Hepatic stellate cell (primary cell): ENCODE results near the gene DCAF15.
A peak's percentile ranks its signal among the peaks of the same experiment; 100 is the strongest.

Source experiments
- DNase-seq: peaks from one replicate; pipeline ENCODE4 v3.0.0; 2011; ENCODE audit warnings: low spot score

Gene DCAF15

DNA sequence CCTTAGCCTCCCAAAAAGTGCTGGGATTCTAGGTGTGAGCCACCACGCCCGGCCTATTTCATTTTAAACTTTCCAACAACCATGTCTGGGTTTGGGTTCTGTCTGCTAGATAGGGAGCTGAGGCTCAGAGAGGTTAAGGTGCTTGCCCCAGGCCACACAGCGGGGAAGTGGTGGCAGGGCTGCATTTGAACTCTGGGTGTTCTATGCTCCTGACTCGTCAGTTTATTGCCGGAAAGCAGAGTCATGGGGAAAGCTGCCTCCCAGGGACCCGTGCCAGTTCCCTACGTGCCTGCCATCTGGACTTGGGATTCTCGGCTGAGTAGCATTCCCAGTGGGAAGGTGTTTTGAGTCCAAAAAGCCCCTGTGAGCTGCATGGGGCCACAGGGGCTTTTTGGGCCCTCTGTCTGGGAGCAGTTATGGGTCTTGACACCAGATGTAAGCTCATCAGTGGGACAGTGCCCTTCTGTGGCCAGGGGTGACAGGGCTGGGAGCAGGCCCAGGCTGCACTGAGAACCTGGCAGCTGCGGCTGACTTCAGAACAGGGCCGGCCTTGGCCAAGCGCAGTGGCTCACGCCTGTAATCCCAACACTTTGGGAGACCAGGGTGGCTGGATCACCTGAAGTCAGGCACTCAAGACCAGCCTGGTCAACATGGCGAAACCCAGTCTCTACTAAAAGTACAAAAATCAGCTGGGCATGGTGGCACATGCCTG, 42.9 kb downstream of the DCAF15 start:
- DNase-seq: peak; percentile 2

DNA sequence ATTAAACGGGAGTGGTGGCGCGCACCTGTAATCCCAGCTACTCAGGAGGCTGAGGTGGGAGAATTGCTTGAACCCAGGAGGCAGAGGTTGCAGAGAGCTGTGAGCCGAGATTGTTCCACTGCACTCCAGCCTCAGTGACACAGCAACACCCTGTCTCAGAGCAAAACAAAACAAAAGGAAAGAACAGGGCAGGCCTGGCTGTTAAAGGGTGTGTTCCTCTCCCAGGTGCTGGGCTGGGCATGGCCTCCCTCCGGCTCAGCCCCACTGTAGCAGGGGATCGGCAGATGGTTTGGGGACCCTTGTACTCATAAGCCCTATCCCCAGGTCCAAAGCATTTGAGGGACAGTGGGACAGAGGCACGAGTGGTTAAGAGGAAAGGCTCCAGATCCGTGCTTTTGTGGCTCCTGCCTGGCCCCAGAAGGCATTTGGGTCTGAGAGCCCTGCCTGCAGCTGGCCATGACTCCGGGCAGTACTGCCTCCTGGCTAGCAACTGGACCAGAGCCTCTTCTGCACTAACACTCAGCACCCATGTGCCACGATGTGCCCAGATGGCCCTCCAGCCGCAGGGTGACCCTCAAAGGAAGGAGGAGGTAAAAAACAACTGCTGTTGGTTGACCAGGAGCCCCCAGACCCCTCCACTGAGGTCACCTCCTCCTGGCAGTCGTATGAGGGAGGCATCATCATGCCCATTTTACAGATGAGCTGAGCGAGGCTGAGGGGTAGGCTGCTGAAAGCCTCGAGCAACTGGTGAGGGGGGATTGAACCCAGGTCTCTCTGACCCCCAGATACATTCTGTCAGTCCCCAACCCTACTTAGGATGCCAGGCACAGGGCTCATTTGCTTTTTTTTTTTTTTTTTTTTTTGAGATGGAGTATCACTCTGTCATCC, 43.8 kb downstream of the DCAF15 start:
- peak; percentile 3 for DNase-seq

DNA sequence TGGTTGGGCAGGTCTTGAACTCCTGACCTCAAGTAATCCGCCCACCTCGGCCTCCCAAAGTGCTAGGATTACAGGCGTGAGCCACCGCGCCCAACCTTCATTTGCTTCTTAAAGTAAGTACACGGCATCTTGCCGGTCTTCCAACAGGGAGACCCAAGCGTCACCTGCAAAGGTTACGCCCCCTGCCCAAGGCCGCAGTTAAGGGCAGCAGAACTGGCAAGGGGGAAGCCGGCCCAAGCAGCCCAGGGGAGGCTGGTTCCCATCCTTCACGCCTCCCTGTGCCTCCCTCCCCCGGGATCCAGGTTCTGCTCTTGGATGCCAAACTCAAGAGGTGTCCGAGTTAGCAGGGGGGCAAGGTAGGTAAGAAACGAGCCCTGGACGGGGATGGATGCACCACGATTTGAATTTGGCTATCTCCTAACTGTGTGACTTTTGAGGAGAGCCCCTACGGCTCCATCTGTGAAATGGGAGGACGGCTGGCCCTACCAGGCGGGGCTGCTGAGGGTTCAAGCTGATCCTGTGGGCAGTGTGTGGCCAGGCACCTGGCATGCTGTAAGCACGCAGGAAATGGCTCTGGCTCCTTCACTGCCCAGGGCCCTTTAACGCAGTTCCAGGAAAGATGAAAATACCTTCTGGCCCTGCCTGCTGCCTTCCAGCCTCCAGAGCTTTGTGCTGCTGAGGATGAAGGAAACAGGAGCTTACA, 44.8 kb downstream of the DCAF15 start:
- DNase-seq: no peak

DNA sequence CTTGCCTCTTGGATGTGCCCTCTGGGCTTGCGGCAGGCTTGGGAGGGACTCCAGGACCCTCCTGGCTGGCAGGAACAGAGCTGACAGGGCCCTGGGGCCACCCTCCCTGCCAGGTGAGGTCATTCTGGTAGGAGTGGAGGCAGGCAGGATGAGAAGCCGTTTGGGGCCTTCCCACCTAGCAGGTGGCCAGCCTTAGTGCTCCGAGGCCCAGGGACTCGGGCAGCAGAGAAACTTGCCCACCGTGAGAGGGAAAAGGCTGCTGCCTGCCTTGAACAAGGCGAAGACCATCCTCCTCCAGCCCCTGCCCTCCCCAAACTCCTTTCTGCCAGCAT, 45.3 kb downstream of the DCAF15 start:
- no peak for DNase-seq

DNA sequence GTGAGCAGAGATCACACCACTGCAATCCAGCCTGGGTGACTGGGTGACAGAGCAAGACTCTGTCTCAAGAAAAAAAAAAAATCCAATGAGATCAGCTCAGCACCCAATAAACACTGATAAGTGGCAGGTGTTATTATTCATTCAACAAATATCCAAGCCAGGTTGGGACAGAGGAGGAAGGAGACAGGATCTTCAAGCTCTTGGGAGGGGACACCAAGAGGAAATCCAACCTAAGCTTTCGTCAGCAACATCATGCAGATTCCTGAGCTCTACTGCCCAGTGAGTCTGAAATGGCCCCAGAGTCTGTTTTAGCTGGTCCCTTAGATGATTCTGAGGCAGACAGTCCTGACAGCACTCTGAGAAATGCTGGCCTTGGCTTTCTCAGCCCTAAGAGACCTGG, 46.1 kb downstream of the DCAF15 start:
- no peak for DNase-seq

DNA sequence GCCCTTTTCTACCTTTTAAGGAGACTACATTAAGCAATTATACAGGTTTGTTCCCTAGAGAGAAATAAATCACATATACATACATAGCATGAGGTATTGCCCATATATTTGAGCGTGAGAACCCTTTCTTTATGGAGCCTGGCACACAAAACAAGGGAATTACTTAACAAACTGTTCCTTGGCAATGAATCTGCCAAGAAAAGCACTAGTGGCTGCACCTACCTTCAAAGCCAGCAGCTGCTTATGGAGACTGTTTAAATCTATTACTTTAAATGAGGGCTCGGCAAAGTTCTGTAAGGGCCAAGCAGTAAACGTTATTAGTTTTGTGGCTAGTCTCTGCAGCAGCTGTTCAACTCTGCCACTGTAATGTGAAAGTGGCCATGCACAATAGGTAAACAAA, 46.8 kb downstream of the DCAF15 start:
- no peak for DNase-seq

DNA sequence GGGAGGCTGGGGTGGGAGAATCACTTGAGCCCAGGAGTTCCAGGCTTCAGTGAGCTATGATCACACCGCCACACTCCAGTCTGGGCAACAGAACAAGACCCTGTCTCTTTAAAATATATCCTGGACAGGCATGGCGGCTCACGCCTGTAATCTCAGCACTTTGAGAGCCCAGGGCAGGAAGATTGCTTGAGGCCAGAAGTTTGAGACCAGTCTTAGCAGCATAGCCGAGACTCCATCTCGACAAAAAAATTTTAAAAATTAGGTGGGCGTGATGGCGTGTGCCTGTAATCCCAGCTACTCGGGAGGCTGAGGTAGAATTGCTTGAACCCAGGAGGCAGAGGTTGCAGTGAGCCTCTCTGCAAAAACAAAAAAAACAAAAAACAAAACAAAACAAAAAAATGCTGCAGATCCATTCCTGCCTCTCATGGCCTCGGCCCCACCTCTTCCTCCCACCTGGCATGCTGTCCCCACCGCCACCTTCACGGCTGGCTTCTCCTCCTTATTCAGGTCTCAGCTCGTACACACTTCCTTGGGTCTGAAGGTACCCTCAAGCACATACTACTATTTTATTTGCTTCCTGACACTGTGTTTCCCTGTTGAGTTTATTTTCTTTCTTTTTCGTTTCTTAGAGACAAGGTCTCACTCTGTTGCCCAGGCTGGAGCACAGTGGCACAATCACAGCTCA, 48.5 kb downstream of the DCAF15 start:
- DNase-seq: no peak

DNA sequence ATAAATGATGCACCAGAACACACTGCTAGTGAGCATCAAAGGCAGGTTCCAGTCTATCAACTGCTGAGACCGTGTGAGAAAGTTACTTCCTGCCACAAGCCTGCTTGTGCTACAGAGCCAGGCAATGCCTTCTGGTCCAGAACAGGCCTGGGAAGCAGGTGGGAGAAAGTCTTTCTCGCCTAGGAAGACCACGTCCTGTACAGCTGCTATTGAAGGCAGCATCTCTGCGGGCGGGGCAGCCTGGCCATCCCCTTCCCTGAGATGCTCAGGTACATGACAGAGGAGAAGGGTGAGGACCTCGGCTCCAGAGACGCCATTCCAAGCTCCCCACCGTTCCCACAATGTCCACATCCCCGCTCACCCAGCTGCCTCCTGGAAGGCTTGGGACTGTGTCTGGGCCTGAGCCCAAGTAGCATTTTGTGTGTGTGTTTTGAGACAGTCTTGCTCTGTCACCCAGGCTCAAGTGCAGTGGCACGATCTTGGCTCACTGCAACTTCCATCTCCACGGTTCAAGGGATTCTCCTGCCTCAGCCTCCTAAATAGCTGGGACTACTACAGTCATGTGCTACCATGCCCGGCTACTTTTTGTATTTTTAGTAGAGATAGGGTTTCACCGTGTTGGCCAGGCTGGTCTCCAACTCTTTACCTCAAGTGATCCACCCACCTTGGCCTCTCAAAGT, 50.4 kb downstream of the DCAF15 start:
- DNase-seq: no peak

DNA sequence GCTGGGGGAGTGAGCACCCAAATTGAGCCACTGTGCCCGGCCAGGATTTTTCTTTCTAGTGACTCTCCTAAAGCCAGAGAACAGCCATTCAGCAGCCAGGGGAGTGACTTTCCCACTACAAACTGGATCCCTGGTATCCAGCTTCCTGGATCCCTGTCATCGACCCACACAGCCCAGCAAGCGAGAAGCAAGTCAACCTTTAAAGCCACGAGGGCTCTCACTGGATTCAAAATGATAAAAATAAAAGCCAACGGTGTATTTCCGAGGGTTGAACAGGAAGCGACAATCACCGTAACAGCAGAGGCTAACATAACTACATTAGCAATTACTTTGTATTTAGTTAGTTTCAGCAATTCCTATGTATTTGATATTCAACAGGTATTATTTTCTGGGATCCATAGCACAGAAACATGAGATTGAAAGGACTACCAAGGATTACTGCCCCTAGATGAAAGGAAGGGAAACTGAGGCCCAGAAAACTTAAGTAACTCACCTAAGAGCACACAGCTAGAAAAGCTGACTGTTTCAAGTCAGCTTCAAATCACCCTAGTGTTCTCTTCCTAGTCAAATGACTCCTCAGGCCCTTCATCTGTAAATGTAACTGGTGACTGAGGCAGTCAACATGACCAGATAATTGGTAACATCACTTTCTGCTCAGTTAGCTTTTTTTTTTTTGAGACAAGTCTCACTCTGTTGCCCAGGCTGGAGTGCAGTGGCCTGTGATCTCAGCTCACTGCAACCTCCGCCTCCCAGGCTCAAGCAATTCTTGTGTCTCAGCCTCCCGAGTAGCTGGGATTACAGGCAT, 51.1 kb downstream of the DCAF15 start:
- no peak for DNase-seq

DNA sequence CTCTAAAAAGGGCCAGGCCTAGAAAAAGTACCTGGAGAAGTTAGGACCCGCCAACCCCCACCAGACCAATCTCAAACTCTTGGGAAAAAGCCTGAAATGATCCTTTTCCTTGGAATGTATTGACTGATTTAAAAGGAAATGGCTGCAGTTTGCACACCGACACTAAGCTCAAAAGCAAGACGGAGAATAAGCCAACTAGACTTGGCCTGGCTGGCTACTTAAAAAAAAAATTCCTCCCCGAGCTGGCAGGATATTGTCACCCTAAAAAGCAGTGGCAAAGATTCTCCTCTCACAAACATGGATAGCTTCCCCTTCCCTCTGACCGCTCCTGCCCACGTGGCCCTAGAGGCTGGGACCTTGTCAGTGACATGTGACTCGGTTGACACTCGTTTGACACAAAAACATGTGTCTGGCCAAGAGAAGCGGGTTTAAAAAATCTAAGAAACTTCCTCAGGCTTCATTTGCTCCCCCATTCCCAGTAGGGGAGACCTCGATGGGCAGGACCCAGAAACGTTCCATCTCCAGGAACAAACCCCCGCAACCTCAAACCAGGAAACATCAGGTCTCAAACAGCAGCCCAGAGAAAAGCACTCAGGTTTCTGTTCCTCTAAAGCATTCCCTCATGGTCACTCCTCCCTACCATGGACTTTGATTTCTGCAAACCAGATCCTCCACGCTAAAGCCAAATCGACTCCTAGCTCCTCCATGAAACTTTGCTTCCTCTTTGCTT, 52.5 kb downstream of the DCAF15 start:
- DNase-seq: no peak

DNA sequence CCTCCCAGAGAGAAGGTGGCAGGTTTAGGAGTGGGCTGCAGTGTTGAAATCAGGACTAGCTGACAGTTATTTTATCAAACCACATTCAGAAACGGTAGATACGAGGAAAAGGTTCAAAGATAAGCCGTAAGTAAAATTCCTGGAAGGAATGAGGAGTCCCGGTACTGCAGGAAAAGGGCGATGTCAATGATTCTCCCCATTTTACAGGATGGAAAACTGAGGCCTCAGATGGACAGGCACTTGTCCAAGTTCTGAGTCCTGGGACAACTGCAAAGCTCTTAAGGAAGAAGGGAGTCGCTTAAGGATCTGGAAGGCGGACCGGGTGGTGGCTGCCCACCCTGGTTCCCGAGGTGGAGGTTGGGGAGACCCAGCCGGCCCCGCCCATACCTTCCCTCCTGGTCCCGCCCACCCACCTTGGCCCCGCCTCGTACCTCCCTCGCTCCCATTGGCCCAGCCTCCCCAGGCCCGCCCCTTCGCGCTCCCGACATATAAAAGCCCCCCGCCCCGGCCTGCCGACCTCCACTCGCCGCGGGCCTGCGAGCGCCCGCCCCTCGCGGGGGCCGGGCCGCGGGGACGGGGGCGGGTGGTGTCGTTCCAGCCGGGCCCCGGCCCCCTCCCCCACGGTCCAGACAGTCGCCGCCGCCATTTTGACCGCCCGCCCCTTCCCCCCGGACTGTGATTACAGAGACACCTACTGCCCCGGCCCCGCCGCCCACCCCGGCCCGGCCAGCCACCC, 53.2 kb downstream of the DCAF15 start:
- peak; percentile 85 for DNase-seq

DNA sequence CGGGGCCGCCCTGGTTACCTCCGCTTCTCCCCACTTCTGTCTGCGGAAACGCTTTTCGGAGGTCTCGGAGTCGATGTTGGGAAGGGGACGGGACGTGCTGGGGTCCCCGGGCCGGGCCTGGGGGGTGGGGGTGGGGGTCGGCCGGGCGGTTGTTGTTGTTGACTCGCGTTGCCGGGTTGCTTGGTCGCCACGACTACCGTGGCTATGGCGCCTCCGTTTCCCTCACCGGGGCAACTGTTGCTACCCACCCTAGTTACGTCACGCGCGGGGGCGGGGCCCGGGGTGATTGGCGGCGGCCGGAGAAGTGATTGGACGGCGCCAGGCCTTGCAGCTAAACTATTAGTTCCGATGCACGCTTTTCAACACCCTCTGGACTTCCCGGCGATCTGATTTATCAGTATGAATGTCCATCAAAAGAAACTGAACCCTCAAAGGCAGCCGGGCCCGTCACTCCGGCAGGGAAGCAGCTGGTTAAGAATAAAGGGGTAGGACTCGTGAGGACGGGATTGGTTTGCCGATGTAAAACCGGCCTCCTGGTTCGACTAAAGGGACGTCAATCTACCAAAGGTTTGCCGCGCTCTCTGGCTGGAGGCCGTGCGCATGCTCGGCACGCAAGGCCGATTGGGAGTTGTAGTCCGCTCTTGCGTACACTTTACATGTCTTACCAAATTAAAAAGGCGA, 53.9 kb downstream of the DCAF15 start, which contains the start of gene RFX1:
Gene RFX1 (minus strand): TSS at position 236 of the 681 bp plus-strand sequence. CDS start 12,477 bp downstream, outside the sequence.
- peak; percentile 96 for DNase-seq

DNA sequence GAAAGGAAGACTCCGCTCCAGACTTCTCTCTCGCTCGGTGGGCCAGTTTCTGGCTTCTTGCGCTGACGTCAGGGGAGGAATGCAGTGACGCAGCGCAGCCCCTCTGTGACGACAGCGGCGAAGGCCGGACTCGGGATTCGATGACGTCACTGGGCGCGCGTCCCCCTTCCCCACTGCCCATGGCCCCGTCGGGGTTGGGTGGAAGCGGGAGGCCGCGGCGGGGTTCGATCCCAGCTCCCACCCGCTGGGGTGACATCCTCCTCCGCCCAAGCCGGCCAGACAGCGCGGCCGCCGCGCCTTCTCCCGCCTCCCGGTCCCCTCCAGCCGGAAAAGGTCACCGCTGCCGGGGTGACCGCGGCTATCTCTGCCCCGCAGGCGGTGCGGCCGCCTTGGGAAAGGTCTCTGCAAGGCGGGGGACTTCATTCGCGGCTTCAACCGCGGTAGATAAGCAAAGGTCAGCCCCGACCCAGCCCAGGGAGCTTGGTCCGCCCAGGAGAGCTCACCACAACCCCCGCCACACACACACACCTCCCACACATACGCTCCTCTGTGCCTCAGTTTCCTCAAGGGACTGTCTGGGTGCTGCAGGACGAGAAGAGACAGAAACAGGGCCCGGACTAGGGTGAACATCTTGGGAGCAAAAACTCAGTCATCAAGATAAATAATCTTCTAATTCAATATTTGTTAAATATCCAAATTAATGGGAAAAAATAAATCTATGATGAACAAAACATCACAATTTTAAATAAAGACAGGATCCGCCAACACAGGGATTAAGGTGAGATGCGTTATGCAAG, 54.7 kb downstream of the DCAF15 start:
- DNase-seq: peak; percentile 73
